ENCODE results near the gene CDK14.
A peak's percentile ranks its signal among the peaks of the same experiment; 100 is the strongest.
"Not testable (repeated sequence)": the region's sequence is repeated elsewhere in the genome, so short reads cannot be mapped to it uniquely, and the experiment has no call there.

The CDK14 gene

GRCh38 chr7:90597563-90598253 lies 1.6 kb downstream of the CDK14 start:
- DNase-seq: no peak

- no peak for DNase-seq
These were observed 2.9 kb downstream of the CDK14 start for GRCh38 chr7:90599038-90599437.

DNA sequence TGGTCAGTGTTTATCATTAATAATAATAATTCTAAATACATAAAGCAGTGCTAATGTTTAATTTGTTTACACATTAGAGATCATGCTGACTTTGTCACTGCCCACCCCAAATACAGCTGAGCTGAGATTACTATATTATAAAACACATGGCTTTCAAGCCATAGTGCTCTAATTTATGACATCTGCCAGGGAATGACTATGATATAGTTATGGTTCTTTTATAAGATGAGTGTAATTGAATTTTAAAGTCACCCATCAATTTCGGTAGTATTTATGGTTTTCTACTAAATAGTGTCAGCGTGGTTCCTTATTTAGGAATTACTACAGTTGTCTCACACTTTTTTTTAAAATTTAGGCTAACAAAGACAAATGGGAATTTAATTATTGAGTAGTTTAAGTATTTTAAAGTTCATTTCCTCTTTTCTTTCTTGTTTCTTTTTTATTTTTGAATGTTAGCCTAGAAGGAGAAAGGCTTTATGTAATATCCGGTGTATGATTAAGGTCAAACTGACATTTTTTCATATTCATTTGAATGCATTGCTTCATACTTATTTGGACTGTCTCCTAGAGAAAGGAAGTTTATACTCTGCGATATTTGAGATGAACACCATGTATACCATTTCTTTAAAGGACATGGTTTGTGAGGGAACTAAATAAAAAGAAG lies 3.9 kb downstream of the CDK14 start:
- no peak for DNase-seq

DNA sequence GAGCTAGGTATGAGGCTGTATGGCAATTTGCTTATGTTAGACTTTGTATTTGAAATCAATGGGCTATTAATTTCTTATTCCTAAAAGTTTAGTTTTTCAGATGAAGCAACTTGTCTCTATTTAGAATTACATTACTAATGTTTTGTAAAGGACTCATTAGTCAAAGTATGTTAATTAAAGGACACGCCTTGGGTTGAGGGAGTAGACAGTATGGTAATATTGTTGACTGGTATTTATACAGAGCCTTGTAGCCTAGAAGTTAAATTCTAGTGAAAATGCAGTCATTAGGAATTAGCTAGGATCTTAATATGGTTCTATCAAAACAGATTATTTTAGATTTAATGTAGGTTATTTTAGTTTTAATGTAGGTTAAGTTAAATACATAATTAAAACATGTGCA lies 6.2 kb downstream of the CDK14 start:
- no peak for DNase-seq

DNA sequence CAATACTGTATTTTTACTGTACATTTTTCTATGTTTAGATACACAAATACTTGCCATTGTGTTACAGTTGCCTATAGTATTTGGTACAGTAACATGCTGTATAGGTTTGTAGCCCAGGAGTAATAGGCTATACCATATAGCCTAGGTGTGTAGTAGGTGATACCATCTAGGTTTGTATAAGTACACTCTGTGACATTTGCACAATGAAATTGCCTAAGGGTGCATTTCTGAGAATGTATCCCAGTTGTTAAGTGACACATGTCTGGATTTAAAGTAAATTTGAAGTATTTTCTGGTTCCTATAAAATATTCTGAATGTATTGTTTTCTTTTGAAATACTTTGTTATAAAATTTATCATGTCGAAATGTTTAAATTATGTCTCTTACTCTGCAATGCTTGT lies 7.2 kb downstream of the CDK14 start:
- DNase-seq: no peak

GRCh38 chr7:90604383-90604782 lies 8.3 kb downstream of the CDK14 start:
- DNase-seq: no peak

DNA sequence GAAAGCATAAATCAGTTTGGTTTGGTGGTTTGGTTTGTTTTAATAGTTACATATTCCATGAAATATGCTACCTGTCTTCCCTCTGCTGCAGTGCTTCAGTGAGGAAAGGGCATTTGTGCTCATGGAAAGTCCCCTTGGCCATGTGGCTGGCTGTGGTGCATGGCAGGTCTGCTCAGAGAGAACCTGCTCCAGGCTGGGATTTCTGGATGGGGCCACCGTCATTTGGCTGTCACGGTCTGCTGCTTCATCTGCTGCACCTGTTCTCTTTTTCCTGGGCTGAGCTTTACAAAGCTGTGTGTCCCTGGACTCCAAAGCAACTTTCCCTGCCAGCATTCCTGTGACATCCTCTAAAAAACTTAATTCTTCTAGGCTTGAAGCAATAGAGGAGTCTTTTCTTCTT lies 8.9 kb downstream of the CDK14 start:
- DNase-seq: no peak

- no peak for DNase-seq
These were observed 11.1 kb downstream of the CDK14 start for GRCh38 chr7:90607196-90607595.

DNA sequence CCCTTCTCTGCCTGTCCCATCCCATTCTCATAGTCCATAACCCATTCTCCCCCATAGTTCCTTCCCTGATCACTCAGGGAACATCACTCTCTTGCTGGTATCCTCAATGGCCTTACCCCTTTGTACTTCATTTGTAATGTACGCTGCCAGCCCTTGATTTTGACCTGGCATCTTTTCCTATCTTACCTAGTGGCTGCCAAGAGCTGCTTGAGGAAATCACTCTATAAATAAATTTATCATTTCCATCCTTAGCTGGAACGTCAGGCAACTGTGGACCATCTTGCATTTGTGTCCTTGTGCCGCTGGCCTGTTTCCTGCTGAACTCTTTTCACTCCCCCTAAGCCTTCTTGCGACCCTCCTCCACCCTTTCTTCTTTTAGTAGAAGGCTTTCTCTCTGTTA lies 14.0 kb downstream of the CDK14 start:
- DNase-seq: no peak

DNA sequence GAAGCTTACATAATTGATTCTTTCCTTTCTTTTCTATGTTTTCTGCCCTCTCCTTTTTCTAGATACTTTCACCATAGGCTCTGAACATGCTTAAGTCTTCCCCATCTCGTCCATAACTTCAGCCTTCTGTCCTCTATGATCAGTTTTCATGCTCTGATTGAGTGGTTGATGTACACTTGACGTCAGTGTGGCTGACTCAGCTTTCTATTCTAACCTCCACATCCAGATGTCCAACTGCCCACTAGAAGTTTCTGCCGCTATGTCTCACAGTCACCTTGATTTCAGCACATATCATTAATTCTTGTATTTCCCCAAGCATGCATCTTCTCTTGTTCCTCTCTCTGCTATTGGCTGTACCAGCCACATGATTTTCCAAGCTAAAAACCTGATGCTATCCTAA lies 15.0 kb downstream of the CDK14 start:
- no peak for DNase-seq

DNA sequence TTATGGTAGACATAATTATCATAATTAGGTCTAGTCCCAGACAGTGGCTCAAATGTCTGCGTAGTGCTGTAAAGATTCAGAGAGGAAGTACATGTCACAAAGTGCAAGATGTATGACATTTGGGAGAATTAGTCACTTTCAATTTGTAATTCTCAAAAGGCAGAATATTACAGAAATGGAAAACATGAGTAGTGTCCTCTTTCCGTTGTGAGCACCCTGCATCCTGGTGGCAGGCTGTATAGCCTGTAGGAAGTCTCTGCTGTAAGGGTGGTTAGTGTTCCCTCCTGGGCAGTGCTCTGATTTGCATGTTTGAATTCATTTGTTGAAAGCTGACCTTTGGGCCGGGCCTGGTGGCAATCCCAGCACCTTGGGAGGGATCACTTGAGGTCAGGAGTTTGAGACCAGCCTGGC lies 17.0 kb downstream of the CDK14 start:
- peak; percentile 27 to 36 for DNase-seq

GRCh38 chr7:90617442-90617841 lies 21.3 kb downstream of the CDK14 start:
- no peak for DNase-seq

DNA sequence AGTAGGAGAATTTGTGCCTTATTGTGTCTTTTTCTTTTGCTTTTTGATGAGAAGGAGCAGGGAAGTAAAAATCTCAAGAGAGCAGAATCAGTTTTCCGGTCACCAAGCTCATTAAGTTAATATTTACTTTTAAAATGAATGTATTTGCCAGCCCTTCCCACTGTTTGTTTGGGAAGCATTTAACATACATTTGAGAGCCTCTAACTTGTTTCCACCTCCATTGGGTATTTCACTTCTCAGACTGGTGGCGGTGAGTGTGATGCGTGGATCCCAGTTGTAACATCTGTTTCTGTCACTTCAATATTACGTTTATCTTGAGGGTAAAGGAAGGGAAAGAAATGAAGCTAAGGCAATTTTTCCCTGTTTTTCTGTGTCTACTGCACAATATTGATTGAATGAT lies 22.8 kb downstream of the CDK14 start:
- no peak for DNase-seq

DNA sequence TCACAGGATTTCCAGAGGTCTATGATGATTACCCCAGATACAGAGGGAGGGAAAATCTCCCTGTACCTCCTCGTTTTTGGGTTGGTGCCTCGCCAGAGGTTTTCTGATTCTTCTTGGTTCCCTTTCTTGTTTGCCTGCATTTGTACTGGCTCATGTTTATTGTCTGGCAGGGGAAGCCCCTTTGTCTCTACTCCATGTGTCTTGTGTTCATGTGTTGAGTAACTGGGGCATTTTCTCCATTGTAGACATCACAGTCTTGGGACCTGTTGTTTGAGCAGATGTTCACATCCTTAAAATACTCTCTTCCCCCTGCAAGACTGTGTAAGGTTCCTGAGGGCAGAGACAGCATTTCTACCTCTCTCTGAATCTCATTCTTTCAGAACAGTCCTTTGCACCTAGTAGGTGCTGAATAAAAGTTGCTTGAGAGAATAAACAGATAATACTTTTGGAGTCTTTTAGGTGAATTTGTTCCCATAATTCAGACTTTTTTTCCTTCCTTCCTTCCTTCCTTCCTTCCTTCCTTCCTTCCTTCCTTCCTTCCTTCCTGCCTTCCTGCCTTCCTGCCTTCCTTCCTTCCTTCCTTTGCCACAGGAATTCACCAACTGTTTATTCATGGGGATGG lies 25.1 kb downstream of the CDK14 start:
- no peak for DNase-seq

- DNase-seq: no peak
These were observed 25.6 kb downstream of the CDK14 start for GRCh38 chr7:90621747-90622140.

DNA sequence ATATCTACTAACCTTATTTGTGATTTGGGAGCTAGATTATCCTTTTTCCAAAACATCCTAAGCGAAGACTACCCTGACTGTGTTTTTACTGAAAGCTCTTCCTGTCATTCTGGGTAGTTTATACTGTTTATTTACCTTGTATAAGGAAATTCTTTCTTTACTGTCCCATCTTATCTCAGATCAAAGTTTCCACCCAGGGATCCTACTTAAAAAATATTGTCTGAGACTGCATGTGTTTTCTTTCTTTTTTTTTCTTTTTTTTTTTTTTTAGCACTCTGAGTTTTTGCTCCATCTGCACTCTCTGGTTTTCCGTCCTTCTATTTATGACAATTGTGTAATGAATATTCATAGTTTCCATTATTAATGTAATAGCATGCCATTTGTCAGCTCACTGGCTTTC lies 26.5 kb downstream of the CDK14 start:
- DNase-seq: no peak

DNA sequence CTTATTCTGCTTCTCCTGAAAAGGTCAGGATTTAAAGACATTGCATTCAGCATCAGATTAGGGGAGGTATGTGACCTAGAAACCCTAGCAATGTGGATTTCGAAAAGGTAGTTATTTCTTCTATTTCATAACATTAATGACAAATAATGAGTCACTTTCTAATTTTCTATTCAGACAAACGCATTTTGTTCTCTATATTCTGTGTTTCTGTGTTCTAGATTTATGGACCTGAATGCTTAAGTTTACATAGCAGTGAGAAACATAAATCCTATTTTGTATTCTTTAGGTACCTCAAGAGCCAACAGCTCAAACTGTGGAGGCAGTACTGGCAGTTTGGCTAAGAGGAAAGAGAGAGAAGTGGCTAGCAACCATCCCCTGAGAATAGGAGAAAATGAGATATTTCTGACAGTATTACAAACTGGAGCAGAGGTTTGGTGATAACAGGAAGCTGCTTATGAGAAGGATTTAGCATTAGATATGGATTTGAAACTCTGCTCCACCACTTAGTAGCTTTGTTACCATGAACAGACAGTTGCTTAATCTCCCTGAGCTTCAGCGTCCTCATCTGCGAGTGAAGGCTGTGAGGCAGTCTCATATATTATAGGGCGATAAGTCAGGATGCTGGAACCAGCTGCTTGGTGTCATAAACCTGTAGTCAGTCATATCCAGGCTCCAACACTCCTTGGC lies 28.2 kb downstream of the CDK14 start:
- no peak for DNase-seq

DNA sequence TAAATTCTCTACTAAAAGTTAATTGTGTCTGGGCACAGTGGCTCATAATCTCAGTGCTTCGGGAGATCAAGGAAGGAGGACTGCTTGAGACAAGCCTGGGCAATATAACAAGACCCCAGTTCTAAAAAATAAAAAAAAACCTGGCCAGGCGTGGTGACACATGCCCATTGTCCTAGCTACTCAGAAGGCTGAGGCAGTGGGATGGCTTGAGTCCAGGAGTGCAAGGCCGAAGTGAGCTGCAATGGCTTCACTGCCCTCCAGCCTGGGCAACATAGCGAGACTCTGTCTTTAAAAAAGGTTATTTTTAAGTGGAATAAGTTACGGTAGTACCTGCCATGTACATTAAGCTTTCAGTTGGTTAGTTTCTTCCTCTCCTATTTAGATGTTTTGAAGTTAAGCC lies 28.9 kb downstream of the CDK14 start:
- no peak for DNase-seq

DNA sequence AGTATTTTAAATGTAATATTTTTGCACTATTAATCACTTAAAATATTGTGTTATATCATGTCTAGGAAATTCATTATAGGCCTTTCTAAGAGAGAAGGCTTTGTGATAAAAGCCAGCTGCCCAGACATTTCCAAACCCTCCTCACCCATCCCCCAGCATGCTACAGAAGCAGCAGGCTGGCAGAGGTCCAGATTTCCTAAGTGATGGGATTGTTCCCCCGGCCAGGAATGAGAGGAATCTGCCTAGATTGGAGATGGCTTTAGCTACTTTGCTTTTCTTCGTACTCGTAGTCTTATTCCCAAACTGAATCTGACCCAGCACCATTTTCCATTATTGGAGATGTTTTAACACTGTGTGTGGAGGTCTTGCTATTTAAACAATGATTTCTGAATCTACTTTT lies 29.4 kb downstream of the CDK14 start:
- no peak for DNase-seq

DNA sequence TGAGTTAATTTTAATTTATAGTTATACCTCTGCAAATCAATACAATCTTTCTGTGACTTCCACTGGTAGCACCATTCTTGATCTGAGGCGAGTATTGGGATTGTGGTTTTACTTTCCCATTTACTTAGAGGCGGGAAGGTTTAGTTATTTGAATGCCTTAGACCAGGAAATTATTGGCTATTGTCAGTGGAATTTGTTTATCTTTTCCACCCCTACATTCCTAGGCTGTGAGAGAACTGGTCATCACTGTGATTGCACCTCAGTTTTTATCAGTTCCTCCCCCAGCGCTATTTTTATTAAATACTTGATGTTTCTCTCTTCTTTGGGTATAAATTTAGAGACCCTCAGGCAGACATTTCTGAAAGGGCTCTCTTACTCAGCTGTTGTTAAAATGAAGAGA lies 29.9 kb downstream of the CDK14 start:
- no peak for DNase-seq

DNA sequence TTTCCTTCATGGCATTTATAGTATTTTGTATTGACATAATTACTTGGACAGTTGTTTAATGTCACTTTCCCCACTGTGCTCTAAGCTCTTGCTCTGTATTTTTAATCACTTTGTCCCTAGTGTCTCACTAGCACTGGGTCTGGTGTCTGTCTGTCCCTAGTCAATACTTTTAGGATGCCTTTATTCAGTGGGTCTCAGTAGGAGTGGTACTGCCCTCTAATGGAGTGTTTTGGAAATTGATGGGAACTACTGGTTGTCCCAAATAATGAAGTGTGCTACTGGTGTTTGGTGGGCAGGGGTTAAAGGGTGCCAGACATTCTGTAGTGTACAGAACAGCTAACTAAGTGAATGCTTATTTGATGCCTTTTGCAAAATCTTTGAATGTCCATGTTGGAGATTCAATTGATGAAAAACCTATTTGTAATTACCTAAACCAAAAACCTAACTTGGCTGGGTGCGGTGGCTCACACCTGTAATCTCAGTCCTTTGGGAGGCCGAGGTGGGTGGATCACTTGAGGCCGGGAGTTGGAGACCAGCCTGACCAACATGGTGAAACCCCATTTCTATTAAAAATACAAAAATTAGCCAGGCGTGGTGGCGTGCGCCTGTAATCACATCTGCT lies 33.3 kb downstream of the CDK14 start:
- no peak for DNase-seq

DNA sequence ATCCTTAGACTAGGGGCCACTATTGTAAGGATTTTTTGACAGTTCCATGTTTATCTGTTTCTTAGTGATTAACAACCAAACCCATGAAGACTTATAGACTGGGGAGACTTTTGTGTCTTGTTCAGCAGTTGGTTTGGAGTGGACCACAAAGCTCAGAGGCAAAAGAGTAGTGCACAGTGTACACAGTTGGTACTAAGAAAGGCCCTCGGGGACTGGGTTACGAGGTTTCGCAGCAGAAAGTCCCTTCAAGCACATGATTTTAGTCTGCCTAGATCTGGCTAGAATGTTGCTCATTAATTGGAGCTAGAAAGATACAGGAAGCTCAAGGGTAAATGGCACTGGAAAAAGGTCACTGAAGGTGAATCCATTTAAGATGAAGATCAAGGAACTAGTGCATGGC lies 35.4 kb downstream of the CDK14 start:
- no peak for DNase-seq

- DNase-seq: not testable (repeated sequence)
These were observed 43.6 kb downstream of the CDK14 start for GRCh38 chr7:90639683-90640082.

Measured in activated T-cell treated with anti-CD3 and anti-CD28 coated beads, Interleukin-2, amount 50 U/mL, for 48 hours (primary cell).